GM18861 (cell line): ENCODE results near the gene CITED1.
"Not testable (repeated sequence)": the region's sequence is repeated elsewhere in the genome, so short reads cannot be mapped to it uniquely, and the experiment has no call there.

Source experiments
- ATAC-seq: cut with Tn5 transposase; IDR thresholded peaks from one replicate; pipeline ENCODE4 v1.9.1; 2021; ENCODE audit not compliant: unreplicated experiment

CITED1 gene

GRCh38 chrX:72305286-72306084 is at the start of gene CITED1:
Gene CITED1, minus strand, starts transcription at chrX:72305914. Its CDS starts 3,045 bp downstream, at chrX:72302869.
- ATAC-seq = no peak

- no peak for ATAC-seq
These were observed 47.1 kb upstream of the CITED1 start for GRCh38 chrX:72352786-72353185.

GRCh38 chrX:72351606-72352334 is 46.1 kb upstream of the CITED1 start:
- ATAC-seq = no peak

GRCh38 chrX:72349190-72349589 is 43.5 kb upstream of the CITED1 start:
- ATAC-seq = peak; percentile 96

- no peak for ATAC-seq
These were observed 42.7 kb upstream of the CITED1 start for GRCh38 chrX:72348247-72348979.

- no peak for ATAC-seq
These were observed 41.7 kb upstream of the CITED1 start for GRCh38 chrX:72347366-72347765.

- ATAC-seq = no peak
These were observed 40.7 kb upstream of the CITED1 start for GRCh38 chrX:72346302-72346949.

- ATAC-seq = no peak
These were observed 34.9 kb upstream of the CITED1 start for GRCh38 chrX:72340626-72341025.

GRCh38 chrX:72340041-72340440 is 34.3 kb upstream of the CITED1 start:
- no peak for ATAC-seq

GRCh38 chrX:72330131-72330530 is 24.4 kb upstream of the CITED1 start:
- ATAC-seq = no peak

- ATAC-seq = no peak
These were observed 21.0 kb upstream of the CITED1 start for GRCh38 chrX:72326605-72327300.

- ATAC-seq = not testable (repeated sequence)
These were observed 13.9 kb upstream of the CITED1 start for GRCh38 chrX:72319651-72320050.

- no peak for ATAC-seq
These were observed 11.4 kb upstream of the CITED1 start for GRCh38 chrX:72317139-72317538.

GRCh38 chrX:72316408-72317110 is 10.8 kb upstream of the CITED1 start:
- no peak for ATAC-seq

GRCh38 chrX:72314881-72315280 is 9.2 kb upstream of the CITED1 start:
- ATAC-seq = no peak

GRCh38 chrX:72313707-72314641 is 8.3 kb upstream of the CITED1 start:
- ATAC-seq = no peak

GRCh38 chrX:72312311-72312940 is 6.7 kb upstream of the CITED1 start:
- ATAC-seq = no peak

GRCh38 chrX:72309297-72310071 is 3.8 kb upstream of the CITED1 start:
- ATAC-seq = no peak
